Panc1 (cell line): ENCODE measurements around the gene DCAF6.

Experiments used
- POLR2AphosphoS5 ChIP-seq: IDR thresholded peaks from 2 replicates; pipeline ENCODE4 v1.6.1; 2012; ENCODE audit warnings: mild to moderate bottlenecking, low read depth, low read length, moderate library complexity
- SIN3A ChIP-seq: IDR thresholded peaks from 2 replicates; pipeline ENCODE4 v1.6.1; 2012; ENCODE audit warnings: low read depth, mild to moderate bottlenecking, low read length, moderate library complexity, borderline replicate concordance; ENCODE audit not compliant: insufficient read depth
- TCF7L2 ChIP-seq: IDR thresholded peaks from 2 replicates; pipeline ENCODE4 v1.6.1; 2011; ENCODE audit warnings: mild to moderate bottlenecking, low read depth, low read length, inconsistent platforms
- TF ChIP-seq, protein P1 (sequence below), 2 experiments: IDR thresholded peaks; 2 replicates each; pipeline ENCODE4 v1.6.1; 2011 to 2012; ENCODE audit warnings: low read depth in 2 of 2, control low read depth in 1 of 2, low read length in 1 of 2, mild to moderate bottlenecking in 1 of 2, moderate library complexity in 1 of 2; ENCODE audit not compliant: insufficient read depth in 1 of 2
- TF ChIP-seq, protein P2 (sequence below): fragments of 450-650 bp; IDR thresholded peaks from 2 replicates; pipeline ENCODE4 v1.5.1; 2017; ENCODE audit warnings: mild to moderate bottlenecking

DNA sequence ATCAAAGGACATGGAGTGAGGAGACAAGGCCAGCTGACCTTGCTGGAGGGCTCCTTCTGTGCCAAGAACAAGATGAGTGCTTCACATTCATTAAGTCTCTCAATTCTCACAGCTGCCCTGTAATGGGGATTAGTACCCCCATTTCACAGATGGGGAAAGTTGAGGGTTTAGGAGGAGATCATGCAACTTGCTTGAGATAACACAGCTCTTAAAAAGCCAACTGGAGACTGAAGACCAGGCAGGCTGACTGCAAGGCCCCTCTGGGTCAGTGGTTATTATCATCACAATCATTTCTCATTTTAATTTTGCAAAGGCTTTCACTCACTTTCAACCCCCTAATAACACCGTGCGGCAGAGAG, 153.5 kb downstream of the DCAF6 start:
- TF ChIP-seq, protein P1, sequence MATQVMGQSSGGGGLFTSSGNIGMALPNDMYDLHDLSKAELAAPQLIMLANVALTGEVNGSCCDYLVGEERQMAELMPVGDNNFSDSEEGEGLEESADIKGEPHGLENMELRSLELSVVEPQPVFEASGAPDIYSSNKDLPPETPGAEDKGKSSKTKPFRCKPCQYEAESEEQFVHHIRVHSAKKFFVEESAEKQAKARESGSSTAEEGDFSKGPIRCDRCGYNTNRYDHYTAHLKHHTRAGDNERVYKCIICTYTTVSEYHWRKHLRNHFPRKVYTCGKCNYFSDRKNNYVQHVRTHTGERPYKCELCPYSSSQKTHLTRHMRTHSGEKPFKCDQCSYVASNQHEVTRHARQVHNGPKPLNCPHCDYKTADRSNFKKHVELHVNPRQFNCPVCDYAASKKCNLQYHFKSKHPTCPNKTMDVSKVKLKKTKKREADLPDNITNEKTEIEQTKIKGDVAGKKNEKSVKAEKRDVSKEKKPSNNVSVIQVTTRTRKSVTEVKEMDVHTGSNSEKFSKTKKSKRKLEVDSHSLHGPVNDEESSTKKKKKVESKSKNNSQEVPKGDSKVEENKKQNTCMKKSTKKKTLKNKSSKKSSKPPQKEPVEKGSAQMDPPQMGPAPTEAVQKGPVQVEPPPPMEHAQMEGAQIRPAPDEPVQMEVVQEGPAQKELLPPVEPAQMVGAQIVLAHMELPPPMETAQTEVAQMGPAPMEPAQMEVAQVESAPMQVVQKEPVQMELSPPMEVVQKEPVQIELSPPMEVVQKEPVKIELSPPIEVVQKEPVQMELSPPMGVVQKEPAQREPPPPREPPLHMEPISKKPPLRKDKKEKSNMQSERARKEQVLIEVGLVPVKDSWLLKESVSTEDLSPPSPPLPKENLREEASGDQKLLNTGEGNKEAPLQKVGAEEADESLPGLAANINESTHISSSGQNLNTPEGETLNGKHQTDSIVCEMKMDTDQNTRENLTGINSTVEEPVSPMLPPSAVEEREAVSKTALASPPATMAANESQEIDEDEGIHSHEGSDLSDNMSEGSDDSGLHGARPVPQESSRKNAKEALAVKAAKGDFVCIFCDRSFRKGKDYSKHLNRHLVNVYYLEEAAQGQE (IDR thresholded peaks at IDR 0.05; ENCODE audit: insufficient read depth in 1 of 2, low read depth in 2 of 2, low read length in 1 of 2): no peak
- TF ChIP-seq, protein P2, sequence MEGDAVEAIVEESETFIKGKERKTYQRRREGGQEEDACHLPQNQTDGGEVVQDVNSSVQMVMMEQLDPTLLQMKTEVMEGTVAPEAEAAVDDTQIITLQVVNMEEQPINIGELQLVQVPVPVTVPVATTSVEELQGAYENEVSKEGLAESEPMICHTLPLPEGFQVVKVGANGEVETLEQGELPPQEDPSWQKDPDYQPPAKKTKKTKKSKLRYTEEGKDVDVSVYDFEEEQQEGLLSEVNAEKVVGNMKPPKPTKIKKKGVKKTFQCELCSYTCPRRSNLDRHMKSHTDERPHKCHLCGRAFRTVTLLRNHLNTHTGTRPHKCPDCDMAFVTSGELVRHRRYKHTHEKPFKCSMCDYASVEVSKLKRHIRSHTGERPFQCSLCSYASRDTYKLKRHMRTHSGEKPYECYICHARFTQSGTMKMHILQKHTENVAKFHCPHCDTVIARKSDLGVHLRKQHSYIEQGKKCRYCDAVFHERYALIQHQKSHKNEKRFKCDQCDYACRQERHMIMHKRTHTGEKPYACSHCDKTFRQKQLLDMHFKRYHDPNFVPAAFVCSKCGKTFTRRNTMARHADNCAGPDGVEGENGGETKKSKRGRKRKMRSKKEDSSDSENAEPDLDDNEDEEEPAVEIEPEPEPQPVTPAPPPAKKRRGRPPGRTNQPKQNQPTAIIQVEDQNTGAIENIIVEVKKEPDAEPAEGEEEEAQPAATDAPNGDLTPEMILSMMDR: no peak
- no peak for TF ChIP-seq SIN3A
- no peak for TF ChIP-seq POLR2AphosphoS5
- TF ChIP-seq TCF7L2: no peak
